K562 (cell line): Measurements from ENCODE around the gene MAST1. TPM values are rescaled to one million over a fixed set of nuclear protein-coding genes. Genes with fewer than 3 reads are reported as not detected.
A peak's percentile ranks its signal among the peaks of the same experiment; 100 is the strongest.

Source experiments
- CREB1 ChIP-seq, 2 experiments: sonication (generic) in 1 of 2; formaldehyde crosslinking in 1 of 2; IDR thresholded peaks; 2 replicates each; pipeline versions ENCODE4 v1.6.1 to v1.8.0; 2012 to 2022; ENCODE audit warnings: inconsistent platforms in 1 of 2, mild to moderate bottlenecking in 1 of 2, missing genetic modification reagents in 1 of 2, moderate library complexity in 1 of 2
- CXXC5 ChIP-seq: fragments of 250-450 bp; sonication (Bioruptor Pico); IDR thresholded peaks from 2 replicates; pipeline ENCODE4 v1.8.0; 2022; ENCODE audit warnings: inconsistent platforms, mild to moderate bottlenecking, moderate library complexity
- E2F6 ChIP-seq, 2 experiments: IDR thresholded peaks; 2 replicates each; pipeline ENCODE4 v1.6.1; 2011; ENCODE audit warnings: borderline replicate concordance in 1 of 2, control low read depth in 1 of 2, low read depth in 1 of 2, low read length in 1 of 2, mild to moderate bottlenecking in 1 of 2, mixed read lengths in 1 of 2, moderate library complexity in 1 of 2; ENCODE audit not compliant: insufficient read depth in 1 of 2, insufficient read length in 1 of 2, poor library complexity in 1 of 2, severe bottlenecking in 1 of 2; ENCODE audit errors: extremely low read depth in 1 of 2
- ELK3 ChIP-seq: fragments of 450-650 bp; formaldehyde crosslinking; IDR thresholded peaks from 2 replicates; pipeline ENCODE4 v1.4.0; 2020; ENCODE audit warnings: mild to moderate bottlenecking
- ESRRA ChIP-seq: fragments of 450-650 bp; IDR thresholded peaks from 2 replicates; pipeline ENCODE4 v1.6.1; 2014; ENCODE audit warnings: low read depth, mild to moderate bottlenecking, moderate library complexity, borderline replicate concordance
- ETV5 ChIP-seq: sonication (generic); formaldehyde crosslinking; IDR thresholded peaks from 2 replicates; pipeline ENCODE4 v1.4.0; 2020; ENCODE audit warnings: low read depth, mild to moderate bottlenecking, missing genetic modification reagents
- KAT2B ChIP-seq: IDR thresholded peaks from one replicate; pipeline ENCODE4 v1.6.1; 2012; ENCODE audit warnings: low read depth, mild to moderate bottlenecking, control low read depth, inconsistent platforms, low read length, moderate library complexity
- MITF ChIP-seq: IDR thresholded peaks from 2 replicates; pipeline ENCODE4 v1.6.1; 2014; ENCODE audit warnings: antibody characterized with exemption
- NEUROD1 ChIP-seq: fragments of 150-350 bp; IDR thresholded peaks from 2 replicates; pipeline ENCODE4 v1.6.1; 2014; ENCODE audit warnings: borderline replicate concordance, low read length, low read depth; ENCODE audit not compliant: partially characterized antibody
- OTX1 ChIP-seq: fragments of 450-650 bp; formaldehyde crosslinking; IDR thresholded peaks from 2 replicates; pipeline ENCODE4 v1.4.0; 2022; ENCODE audit warnings: mild to moderate bottlenecking
- POLR2H ChIP-seq: IDR thresholded peaks from 2 replicates; pipeline ENCODE4 v1.6.1; 2016; ENCODE audit warnings: missing genetic modification characterization, low read depth, mild to moderate bottlenecking, control low read depth, missing compliant biosample characterization, moderate library complexity
- POU5F1 ChIP-seq: fragments of 150-350 bp; IDR thresholded peaks from 2 replicates; pipeline ENCODE4 v1.6.1; 2014; ENCODE audit warnings: borderline replicate concordance, low read length, low read depth, mild to moderate bottlenecking; ENCODE audit not compliant: partially characterized antibody
- RHOXF2B ChIP-seq: fragments of 250-450 bp; sonication (Bioruptor Pico); conservative IDR thresholded peaks from 2 replicates; pipeline ENCODE4 v1.5.1; 2021
- SMARCB1 ChIP-seq: IDR thresholded peaks from 2 replicates; pipeline ENCODE4 v1.6.1; 2011; ENCODE audit warnings: improper control_type of control experiment, low read depth; ENCODE audit not compliant: insufficient read length
- U2AF1 ChIP-seq: fragments of 200-400 bp; formaldehyde crosslinking; optimal IDR thresholded peaks from 2 replicates; pipeline ENCODE3; 2017; ENCODE audit warnings: mild to moderate bottlenecking, low read depth, low read length, moderate library complexity
- ZBTB12 ChIP-seq: fragments of 250-450 bp; sonication (Bioruptor Pico); IDR thresholded peaks from 2 replicates; pipeline ENCODE4 v1.4.0; 2020
- ZBTB7A ChIP-seq: IDR thresholded peaks from 2 replicates; pipeline ENCODE4 v1.6.1; 2011; ENCODE audit warnings: low read depth, mild to moderate bottlenecking, low read length, moderate library complexity, borderline replicate concordance; ENCODE audit not compliant: control insufficient read depth
- ZFP36 ChIP-seq: fragments of 150-350 bp; IDR thresholded peaks from 2 replicates; pipeline ENCODE4 v1.6.1; 2018; ENCODE audit warnings: low read length, low read depth; ENCODE audit not compliant: partially characterized antibody
- ZFX ChIP-seq: sonication (generic); formaldehyde crosslinking; IDR thresholded peaks from 2 replicates; pipeline ENCODE4 v1.8.0; 2022; ENCODE audit warnings: mild to moderate bottlenecking, missing genetic modification reagents, moderate library complexity
- ZNF124 ChIP-seq: sonication (generic); formaldehyde crosslinking; IDR thresholded peaks from 2 replicates; pipeline ENCODE4 v1.8.1; 2022; ENCODE audit warnings: missing genetic modification reagents
- ZNF146 ChIP-seq: IDR thresholded peaks from one replicate; pipeline ENCODE4 v1.6.1; 2018; ENCODE audit warnings: missing compliant biosample characterization; ENCODE audit not compliant: unreplicated experiment
- polyA plus RNA-seq, 8 experiments: library from polyadenylated mRNA; depleted of rRNA in 4 of 8; stranded (reverse) in 5 of 8; unstranded in 3 of 8; fragments of >200 nt; fragmentation: Nextera tagmentation in 2 of 8; fragmentation: Illumina TruSeq in 1 of 8; extraction: Ambion mirVana in 2 of 8; extraction: Trizol in 1 of 8; gene quantifications; 2 replicates each; pipeline versions ENCODE4 v1.2.1 to v1.2.3, GENCODE V29; 2011 to 2014; ENCODE audit warnings: inconsistent platforms in 1 of 8, missing spikeins in 1 of 8
- total RNA-seq, 7 experiments: library from RNA; depleted of rRNA in 6 of 7; stranded (reverse); fragments of >200 nt in 6 of 7; fragmentation: Illumina TruSeq in 2 of 7; extraction: Trizol in 2 of 7; gene quantifications; 2 replicates each; pipeline versions ENCODE4 v1.2.1 to v1.2.3, GENCODE V29; 2011 to 2021; ENCODE audit warnings: low replicate concordance in 1 of 7

MAST1 gene
- total and polyA plus RNA-seq, 9 of the 15 experiments (the other 6 are each of a cell fraction or from before 2014, with no cell fraction given) = 0.48 to 10.3 (median 3.9) TPM

- TF ChIP-seq MITF (no peak), ETV5 (CRISPR knock-in tag) (peak; percentile 68; the same call in 1 of the 2 replicates), E2F6 (IDR thresholded peaks at IDR 0.05; ENCODE audit: borderline replicate concordance in 1 of 2, extremely low read depth in 1 of 2, insufficient read depth in 1 of 2, insufficient read length in 1 of 2, low read depth in 1 of 2, low read length in 1 of 2, poor library complexity in 1 of 2, severe bottlenecking in 1 of 2) (peak; percentile 92 to 99), KAT2B (no peak), OTX1 (CRISPR knock-in tag) (no peak), ZBTB12 (CRISPR knock-in tag) (peak; percentile 80), RHOXF2B (no peak), ESRRA (peak; percentile 60; the same call in 1 of the 2 replicates), ZFX (CRISPR knock-in tag) (peak; percentile 44; the same call in 1 of the 2 replicates), ZBTB7A (peak; percentile 23; the same call in 1 of the 2 replicates), POU5F1 (no peak), CREB1 (IDR thresholded peaks at IDR 0.05) (peak; percentile 86), CREB1 (CRISPR knock-in tag; IDR thresholded peaks at IDR 0.05) (peak; percentile 88), NEUROD1 (no peak), ZNF124 (no peak), U2AF1 (peak; percentile 78), ELK3 (0 out of 2 replicates have a peak, but pooled peaks have one; percentile 52), ZNF146 (no peak), ZFP36 (peak; percentile 92), CXXC5 (CRISPR knock-in tag) (peak; percentile 77), POLR2H (tag) (peak; percentile 85), SMARCB1 (no peak)
These were observed 44.8 kb upstream of the MAST1 start (continued) for GRCh38 chr19:12793290-12794195.
